Posterior vena cava (tissue), 2 donors: ENCODE measurements around the gene PSPN. TPM values are rescaled to one million over a fixed set of nuclear protein-coding genes. Genes with fewer than 3 reads are reported as not detected.
"Not testable (repeated sequence)": the region's sequence is repeated elsewhere in the genome, so short reads cannot be mapped to it uniquely, and the experiment has no call there.

Experiments
- DNase-seq: peaks from one replicate; pipeline ENCODE4 v3.0.0-alpha.2; 2020; ENCODE audit warnings: low spot score
- intact Hi-C, 2 donors: fragments of 100-400 bp; cut with DNase I; formaldehyde crosslinking; loops; one replicate each; pipeline versions ENCODE4 v1.14.1 to v1.14.2; 2022 to 2023
- microRNA-seq, 2 donors: library from miRNA; unstranded; fragments of <30 nt; microRNA quantifications; one replicate each; pipeline ENCODE4 v1.2.0, GENCODE V29; 2020 to 2021; ENCODE audit warnings: borderline microRNAs expressed in 2 of 2
- total RNA-seq, 2 donors: library from RNA; stranded (reverse); fragmentation: NEBNext Ultra II Directional; extraction: Animal tissue kit (Norgen Biotek cat#: 25700); gene quantifications; one replicate each; pipeline ENCODE4 v1.2.1, GENCODE V29; 2021
- donor health status: DM: yes; HTN: yes; CAD: no.
- donor health status: DM: yes; HTN: yes; CAD: no.

The PSPN gene
- total RNA-seq, 2 donors from 2014 or later = 0.65 to 0.71 TPM

DNA sequence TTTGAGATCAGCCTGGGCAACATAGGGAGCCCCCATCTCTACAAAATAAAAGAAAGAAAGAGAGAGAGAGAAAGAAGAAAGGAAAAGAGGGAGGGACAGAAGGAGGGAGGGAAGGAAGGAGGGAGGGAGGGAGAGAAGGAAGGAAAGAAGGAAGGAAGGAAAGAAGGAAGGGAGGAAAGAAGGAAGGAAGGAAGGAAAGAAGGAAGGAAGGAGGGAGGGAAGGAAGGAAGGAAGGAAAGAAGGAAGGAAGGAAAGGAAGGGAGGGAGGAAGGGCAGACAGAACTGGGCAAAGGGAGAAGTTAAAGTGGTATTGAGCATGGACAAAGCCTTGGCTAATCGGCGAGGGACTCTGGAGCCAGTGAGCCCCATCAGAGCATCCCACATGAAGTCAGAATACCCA, 26.5 kb downstream of the PSPN start:
- DNase-seq, intact Hi-C loops: not testable (repeated sequence)

DNA sequence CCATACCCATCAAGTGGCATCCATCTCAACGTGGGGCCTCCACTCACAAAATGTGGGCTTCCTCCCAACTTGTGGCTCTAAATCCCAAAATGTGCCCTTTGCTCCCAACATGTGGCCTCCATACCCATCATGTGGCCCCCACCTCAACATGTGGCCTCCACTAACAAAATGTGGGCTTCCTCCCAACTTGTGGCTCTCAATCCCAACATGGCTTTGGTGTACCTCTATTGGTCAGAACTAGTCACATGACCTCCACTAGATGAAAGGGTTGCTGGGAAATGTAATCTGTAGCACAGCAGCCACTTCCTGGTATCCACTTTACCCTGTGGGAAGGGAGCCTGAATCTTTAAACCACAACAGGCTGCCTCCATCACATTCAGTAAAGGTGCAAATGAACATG, 32.3 kb downstream of the PSPN start:
- no peak for DNase-seq
- intact Hi-C loops = loop anchor here in 1 of 2 donors (5.0 kb wide), 1 partner anchor 1756 kb away; no protein-coding TSS in a partner anchor

DNA sequence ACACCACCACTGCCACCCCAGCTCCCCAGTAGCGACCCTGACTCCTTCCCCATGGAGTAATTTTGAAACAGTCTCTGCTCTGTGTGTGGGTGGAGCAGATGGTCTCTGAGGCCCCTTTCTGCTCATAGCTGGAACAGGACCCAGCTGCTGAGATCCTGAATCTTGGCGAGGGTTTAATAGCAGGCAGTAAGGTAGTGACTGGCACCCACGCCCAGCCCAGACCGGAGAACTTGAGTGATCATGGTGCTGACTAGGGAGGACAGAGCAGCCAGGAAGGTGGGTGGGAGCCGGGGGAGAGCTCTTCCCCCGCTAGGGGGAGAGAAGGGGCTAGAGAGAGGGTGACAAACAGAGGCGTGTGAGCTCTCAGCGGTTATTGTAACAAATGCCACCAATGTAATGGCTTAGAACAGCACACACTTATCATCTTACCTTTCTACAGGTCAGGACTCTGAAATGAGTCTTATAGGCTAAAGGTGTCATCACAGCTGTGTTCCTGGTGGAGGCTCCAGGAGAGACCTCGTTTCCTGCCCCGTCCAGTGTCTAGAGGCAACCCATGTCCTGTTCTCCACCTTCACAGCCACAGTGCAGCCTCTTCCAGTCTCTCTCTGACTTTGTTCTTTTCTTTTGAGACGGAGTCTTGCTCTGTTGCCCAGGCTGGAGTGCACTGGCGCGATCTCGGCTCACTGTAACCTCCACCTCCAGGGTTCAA, 35.1 kb downstream of the PSPN start:
- DNase-seq = no peak
- intact Hi-C loops = loop anchor here in 1 of 2 donors (5.0 kb wide), 1 partner anchor 1753 kb away; no protein-coding TSS in a partner anchor

DNA sequence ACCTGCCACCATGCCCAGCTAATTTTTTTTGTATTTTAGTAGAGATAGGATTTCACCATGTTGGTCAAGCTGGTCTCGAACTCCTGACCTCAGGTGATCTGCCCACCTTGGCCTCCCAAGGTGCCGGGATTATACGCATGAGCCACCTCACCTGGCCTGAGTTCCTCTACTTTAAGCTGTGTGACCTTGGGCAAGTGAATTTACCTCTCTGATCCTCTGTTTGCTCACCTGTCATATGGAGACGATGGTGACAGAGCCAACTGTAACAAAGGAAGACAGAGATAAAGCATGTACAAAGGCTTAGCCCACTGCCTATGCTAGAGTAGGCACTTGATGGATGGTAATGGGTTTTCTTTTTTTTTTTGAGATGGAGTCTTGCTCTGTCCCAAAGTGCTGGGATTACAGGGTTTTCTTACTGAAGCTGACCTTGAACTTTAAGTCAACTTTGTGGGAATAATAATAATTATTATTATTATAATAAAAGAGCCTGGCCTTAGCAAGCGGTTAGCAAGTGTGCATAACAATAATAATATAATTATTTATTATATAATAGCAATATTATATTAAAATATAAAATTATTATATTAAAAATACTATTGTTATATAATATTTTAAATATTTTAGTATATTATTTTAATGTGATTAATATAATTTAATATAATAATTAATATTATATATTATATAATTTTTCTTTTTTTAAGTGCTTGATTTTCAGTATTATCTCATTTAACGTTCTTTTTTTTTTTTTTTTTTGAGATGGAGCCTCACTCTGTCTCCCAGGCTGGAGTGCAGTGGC, 41.0 kb downstream of the PSPN start:
- intact Hi-C loops = no loop called here

DNA sequence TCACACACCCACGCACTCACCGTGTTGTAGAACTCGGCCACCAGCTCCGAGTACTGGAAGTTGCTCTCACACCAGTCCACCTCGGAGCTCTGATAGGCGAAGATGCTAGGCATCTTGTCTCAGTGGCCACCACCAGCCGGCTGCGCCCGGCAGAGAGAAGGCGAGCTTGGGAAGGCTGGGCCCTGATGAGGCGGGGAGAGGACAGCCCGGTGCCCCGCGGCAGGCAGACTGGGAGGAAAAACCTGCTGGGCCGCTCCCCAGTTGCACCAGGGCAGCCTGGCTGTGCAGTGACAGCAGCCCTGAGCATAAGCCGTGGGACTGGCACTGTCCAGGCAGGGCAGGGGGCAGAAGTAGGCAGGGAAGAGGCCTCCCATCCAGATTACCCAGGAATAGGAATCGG, 42.3 kb downstream of the PSPN start, which contains the start of gene ACER1:
TSS of gene ACER1 (minus strand) at position 174 of the 400 bp plus-strand sequence. CDS start at position 113, 61 bp downstream.
- DNase-seq = no peak
- intact Hi-C loops = no loop called here

More for the DNA sequence above, 41.0 kb downstream of the PSPN start:
- no peak for DNase-seq

DNA sequence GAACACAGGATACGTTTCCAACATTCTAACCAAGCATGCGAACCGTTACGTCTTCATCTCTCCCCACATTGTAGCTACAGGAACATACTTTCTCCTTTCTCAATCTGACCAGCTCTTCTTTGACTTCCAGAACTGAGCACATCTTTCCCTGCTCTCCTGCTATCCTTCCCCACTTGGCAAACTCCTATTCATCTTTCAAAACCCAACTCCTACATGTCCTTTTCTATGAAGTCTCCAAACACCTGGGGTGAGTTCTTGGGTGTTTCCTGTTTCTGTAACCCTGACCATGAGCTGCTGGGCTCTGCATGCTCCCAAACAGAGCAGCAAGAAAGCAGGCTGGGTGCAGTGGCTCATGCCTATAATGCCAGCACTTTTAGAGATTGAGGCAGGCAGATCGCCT, 48.9 kb downstream of the PSPN start:
- intact Hi-C loops = no loop called here
- DNase-seq = no peak

DNA sequence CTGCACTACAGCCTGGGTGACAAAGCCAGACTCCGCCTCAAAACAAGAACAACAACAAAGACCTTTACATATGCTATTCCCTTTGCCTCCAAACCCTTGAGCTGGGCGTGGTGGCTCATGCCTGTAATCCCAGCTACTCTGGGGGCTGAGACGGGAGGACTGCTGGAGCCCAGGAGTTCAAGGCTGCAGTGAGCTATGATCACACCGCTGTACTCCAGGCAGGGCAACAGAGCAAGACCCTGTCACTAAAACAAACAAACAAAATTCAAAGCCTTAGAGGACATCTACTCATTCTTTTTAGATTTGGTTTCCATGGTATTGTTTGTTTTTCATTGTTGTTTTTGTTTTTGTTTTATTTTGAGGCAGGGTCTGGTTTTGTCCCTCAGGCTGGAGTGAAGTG, 50.1 kb downstream of the PSPN start:
- no peak for DNase-seq
- intact Hi-C loops = no loop called here

Small RNA genes within 50 kb of the gene (microRNA-seq; reads per million reads assigned to microRNA genes)
- gene MIR3940 = 0.97 to 1.8 reads per million in 2 donors
- gene MIR6790 = 0 reads per million in 2 donors
- gene MIR6885 = 0.26 to 0.32 reads per million in 2 donors

Other genes starting within 250 kb of the PSPN start
- gene ACSBG2, start 240.3 kb downstream of the PSPN start, total RNA-seq = not detected
- gene MLLT1, start 96.0 kb downstream of the PSPN start, total RNA-seq = 10 to 100 TPM; 49.2 to 52.0 TPM
- not detected for gene ACER1, start 42.3 kb downstream of the PSPN start, total RNA-seq
- 10 to 100 TPM; 55.1 to 56.4 TPM for gene CLPP, start 14.4 kb downstream of the PSPN start, total RNA-seq
- 10 to 100 TPM; 37.1 to 41.2 TPM for gene ALKBH7, start 3.1 kb downstream of the PSPN start, total RNA-seq
- gene GTF2F1, start 17.2 kb upstream of the PSPN start, total RNA-seq = 10 to 100 TPM; 32.5 to 35.4 TPM
- 100 to 1,000 TPM; 134 to 147 TPM for gene KHSRP, start 48.9 kb upstream of the PSPN start, total RNA-seq
- under 1 TPM in 1 of 2 donors, not detected in 1; 0.24 TPM for gene SLC25A41, start 57.8 kb upstream of the PSPN start, total RNA-seq
- 10 to 100 TPM; 51.5 to 62.1 TPM for gene SLC25A23, start 83.9 kb upstream of the PSPN start, total RNA-seq
- not detected for gene CRB3, start 88.3 kb upstream of the PSPN start, total RNA-seq
- gene DENND1C, start 105.9 kb upstream of the PSPN start, total RNA-seq = 1 to 10 TPM; 2.1 to 3.9 TPM
- gene TUBB4A, start 126.4 kb upstream of the PSPN start, total RNA-seq = under 1 TPM; 0.42 to 0.48 TPM
- gene TNFSF9, start 155.1 kb upstream of the PSPN start, total RNA-seq = under 1 TPM; 0.42 to 0.67 TPM
- gene CD70, start 215.2 kb upstream of the PSPN start, total RNA-seq = under 1 TPM in 1 of 2 donors, not detected in 1; 0.46 TPM